ENCODE results near the gene ATR. TPM values are rescaled to one million over a fixed set of nuclear protein-coding genes. Genes with fewer than 3 reads are reported as not detected.
"Not testable (repeated sequence)": the region's sequence is repeated elsewhere in the genome, so short reads cannot be mapped to it uniquely, and the experiment has no call there.

ATR gene
- polyA plus RNA-seq, 4 donors, result 21.6 to 33.1 (median 28.4) TPM

- no peak for DNase-seq (ENCODE audit: low read depth in 4 of 4, low spot score in 3 of 4)
These were observed 17.0 kb upstream of the ATR start for GRCh38 chr3:142595581-142595950.

- DNase-seq (ENCODE audit: low read depth in 4 of 4, low spot score in 3 of 4), result no peak
These were observed 16.6 kb upstream of the ATR start for GRCh38 chr3:142595141-142595540.

- DNase-seq (ENCODE audit: low read depth in 4 of 4, low spot score in 3 of 4), result not testable (repeated sequence)
These were observed 13.7 kb upstream of the ATR start for GRCh38 chr3:142592268-142592667.

- DNase-seq (ENCODE audit: low read depth in 4 of 4, low spot score in 3 of 4), result no peak
These were observed 10.2 kb upstream of the ATR start for GRCh38 chr3:142588703-142589102.

- DNase-seq (ENCODE audit: low read depth in 4 of 4, low spot score in 3 of 4), result peak in 1 of 4 donors; percentile 70
These were observed 8.4 kb upstream of the ATR start for GRCh38 chr3:142586803-142587406.

GRCh38 chr3:142581070-142581469 lies 2.5 kb upstream of the ATR start:
- not testable (repeated sequence) for DNase-seq (ENCODE audit: low read depth in 4 of 4, low spot score in 3 of 4)

GRCh38 chr3:142580061-142580423 lies 1.5 kb upstream of the ATR start:
- DNase-seq (ENCODE audit: low read depth in 4 of 4, low spot score in 3 of 4), result no peak

GRCh38 chr3:142577696-142578328 lies 721 bp downstream of the ATR start:
- DNase-seq (ENCODE audit: low read depth in 4 of 4, low spot score in 3 of 4), result no peak

GRCh38 chr3:142576792-142577191 lies 1.7 kb downstream of the ATR start:
- DNase-seq (ENCODE audit: low read depth in 4 of 4, low spot score in 3 of 4), result no peak

GRCh38 chr3:142574665-142575064 lies 3.9 kb downstream of the ATR start:
- no peak for DNase-seq (ENCODE audit: low read depth in 4 of 4, low spot score in 3 of 4)

GRCh38 chr3:142574223-142574622 lies 4.3 kb downstream of the ATR start:
- not testable (repeated sequence) for DNase-seq (ENCODE audit: low read depth in 4 of 4, low spot score in 3 of 4)

GRCh38 chr3:142569422-142569821 lies 9.1 kb downstream of the ATR start:
- not testable (repeated sequence) for DNase-seq (ENCODE audit: low read depth in 4 of 4, low spot score in 3 of 4)

GRCh38 chr3:142568393-142569017 lies 10.0 kb downstream of the ATR start:
- no peak for DNase-seq (ENCODE audit: low read depth in 4 of 4, low spot score in 3 of 4)

- no peak for DNase-seq (ENCODE audit: low read depth in 4 of 4, low spot score in 3 of 4)
These were observed 12.4 kb downstream of the ATR start for GRCh38 chr3:142566096-142566495.

- no peak for DNase-seq (ENCODE audit: low read depth in 4 of 4, low spot score in 3 of 4)
These were observed 15.0 kb downstream of the ATR start for GRCh38 chr3:142563496-142563997.

GRCh38 chr3:142560118-142560517 lies 18.4 kb downstream of the ATR start:
- no peak for DNase-seq (ENCODE audit: low read depth in 4 of 4, low spot score in 3 of 4)

- no peak for DNase-seq (ENCODE audit: low read depth in 4 of 4, low spot score in 3 of 4)
These were observed 24.8 kb downstream of the ATR start for GRCh38 chr3:142553741-142554140.

- not testable (repeated sequence) for DNase-seq (ENCODE audit: low read depth in 4 of 4, low spot score in 3 of 4)
These were observed 26.0 kb downstream of the ATR start for GRCh38 chr3:142552579-142552978.

GRCh38 chr3:142549986-142550385 lies 28.5 kb downstream of the ATR start:
- no peak for DNase-seq (ENCODE audit: low read depth in 4 of 4, low spot score in 3 of 4)

GRCh38 chr3:142543307-142543706 lies 35.2 kb downstream of the ATR start:
- DNase-seq (ENCODE audit: low read depth in 4 of 4, low spot score in 3 of 4), result no peak

- no peak for DNase-seq (ENCODE audit: low read depth in 4 of 4, low spot score in 3 of 4)
These were observed 36.5 kb downstream of the ATR start for GRCh38 chr3:142542054-142542453.

GRCh38 chr3:142536519-142536918 lies 42.0 kb downstream of the ATR start:
- no peak for DNase-seq (ENCODE audit: low read depth in 4 of 4, low spot score in 3 of 4)

All from right renal pelvis (tissue), 4 donors.